ENCODE data around the gene COL5A1.

DNA sequence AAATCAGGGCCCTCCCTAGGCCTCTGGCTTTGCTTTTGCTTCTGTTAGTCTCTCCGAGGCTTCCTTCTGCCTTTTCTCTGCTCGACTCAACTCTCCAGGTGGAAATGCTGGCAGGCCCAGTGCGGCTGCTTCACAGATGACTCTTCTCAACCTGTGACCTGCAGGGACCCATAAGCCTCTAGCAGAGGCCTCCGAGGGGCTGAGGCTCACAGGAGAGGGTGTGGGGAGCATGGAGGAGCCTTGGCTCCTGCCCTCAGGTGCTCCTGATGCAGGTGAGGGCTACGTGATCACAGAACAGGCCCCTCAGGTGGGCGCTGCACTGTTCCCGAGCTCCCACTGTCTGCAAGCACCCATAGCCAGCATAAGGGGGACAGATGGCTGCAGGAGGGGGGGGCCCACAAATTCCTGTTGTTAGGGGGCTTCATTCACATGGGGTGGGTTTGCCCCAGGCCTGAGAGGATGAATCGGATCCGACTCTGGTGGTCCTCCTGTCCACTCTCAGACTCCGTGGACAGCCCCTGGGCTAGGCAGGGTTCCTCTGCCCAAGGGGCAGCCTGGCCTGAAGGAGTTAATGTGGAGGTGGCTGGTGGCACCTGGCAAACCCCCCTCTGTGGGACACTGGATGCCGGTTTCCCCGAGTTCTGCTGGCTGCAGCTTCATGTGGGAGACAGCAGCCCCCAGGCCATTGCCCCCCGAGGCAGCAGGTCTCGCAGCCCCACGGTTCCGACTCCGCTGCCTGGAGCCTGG, 228.1 kb downstream of the COL5A1 start:
- no peak for TF ChIP-seq POLR2AphosphoS5 (IDR thresholded peaks at IDR 0.05; ENCODE audit: borderline replicate concordance, low read depth, low read length)
- TF ChIP-seq EZH2 (IDR thresholded peaks at IDR 0.05), result no peak
- no peak for TF ChIP-seq FOXP2 (optimal IDR thresholded peaks at IDR 0.05; ENCODE audit: control extremely low read depth, extremely low read length, insufficient read depth)

Data from SK-N-MC (cell line).